PC-9 (cell line): ENCODE measurements around the gene NTM. TPM values are rescaled to one million over a fixed set of nuclear protein-coding genes. Genes with fewer than 3 reads are reported as not detected.

Experiments
- BruUV-seq: library from RNA; stranded (reverse); fragments of 400-500 nt; replicated peaks from 2 replicates; lab custom pipeline; 2021; lab: Mats Ljungman, UMichigan
- CTCF ChIA-PET: fragments of 300-600 bp; sonication (Branson Sonifier 250); formaldehyde crosslinking; loops from one replicate; lab custom pipeline; 2022; ENCODE audit warnings: antibody characterized with exemption; lab: Charles Lee
- POLR2A ChIA-PET: fragments of 300-600 bp; sonication (Branson Sonifier 250); formaldehyde crosslinking; loops from one replicate; lab custom pipeline; 2022; ENCODE audit warnings: antibody characterized with exemption; ENCODE audit not compliant: unreplicated experiment; lab: Charles Lee
- DNase-seq, 2 experiments: peaks; one replicate each; pipeline versions ENCODE4 v3.0.0 to v3.0.0-alpha.2; 2015 to 2022; ENCODE audit warnings: mixed read lengths in 1 of 2
- H2AFZ ChIP-seq: fragments of 200-600 bp; sonication (generic); 2 replicates; pipeline ENCODE4 v1.8.1; 2017; ENCODE audit warnings: antibody characterized with exemption
- H3F3A ChIP-seq: fragments of 200-600 bp; sonication (generic); 2 replicates; pipeline ENCODE4 v1.8.1; 2017; ENCODE audit warnings: antibody characterized with exemption, mild to moderate bottlenecking, low read depth; ENCODE audit not compliant: insufficient read depth
- H3K27ac ChIP-seq: fragments of 200-600 bp; sonication (generic); 2 replicates; pipeline ENCODE4 v1.6.1; 2016; ENCODE audit warnings: mixed run types
- H3K27me3 ChIP-seq: fragments of 200-600 bp; sonication (generic); 2 replicates; pipeline ENCODE4 v1.6.1; 2016; ENCODE audit warnings: low read depth, mixed run types; ENCODE audit not compliant: insufficient read depth
- H3K36me3 ChIP-seq: fragments of 200-600 bp; sonication (generic); 2 replicates; pipeline ENCODE4 v1.6.1; 2016; ENCODE audit warnings: low read depth, mixed run types
- H3K4me1 ChIP-seq: fragments of 200-600 bp; sonication (generic); replicated peaks from 2 replicates; pipeline ENCODE4 v1.6.1; 2016; ENCODE audit warnings: mixed run types; ENCODE audit not compliant: insufficient read depth
- H3K4me2 ChIP-seq: fragments of 200-600 bp; sonication (generic); 2 replicates; pipeline ENCODE4 v1.6.1; 2017; ENCODE audit warnings: mixed run types
- H3K4me3 ChIP-seq: fragments of 200-600 bp; sonication (generic); 2 replicates; pipeline ENCODE4 v1.6.1; 2016; ENCODE audit warnings: mixed run types
- H3K79me2 ChIP-seq: fragments of 200-600 bp; sonication (generic); 2 replicates; pipeline ENCODE4 v1.6.1; 2017; ENCODE audit warnings: low read depth, mixed run types
- H3K9me2 ChIP-seq: fragments of 200-600 bp; sonication (generic); 2 replicates; pipeline ENCODE4 v1.8.1; 2017; ENCODE audit warnings: mild to moderate bottlenecking; ENCODE audit not compliant: insufficient read depth
- H3K9me3 ChIP-seq: fragments of 200-600 bp; sonication (generic); 2 replicates; pipeline ENCODE4 v1.8.1; 2016; ENCODE audit warnings: low read depth; ENCODE audit not compliant: insufficient read depth
- H4K20me1 ChIP-seq: fragments of 200-600 bp; sonication (generic); 2 replicates; pipeline ENCODE4 v1.8.1; 2017; ENCODE audit not compliant: insufficient read depth
- EZH2 ChIP-seq: fragments of 200-600 bp; sonication (generic); IDR thresholded peaks from 2 replicates; pipeline ENCODE4 v1.8.0; 2017; ENCODE audit warnings: antibody characterized with exemption, low read depth
- intact Hi-C: fragments of 100-400 bp; cut with micrococcal nuclease; formaldehyde crosslinking; loops from one replicate; pipeline ENCODE4 v1.10.0; 2022; ENCODE audit not compliant: unreplicated experiment
- total RNA-seq: library from RNA; stranded (reverse); gene quantifications from 2 replicates; pipeline ENCODE4 v1.2.3, GENCODE V29; 2021
- TF ChIP-seq, protein P1 (sequence below): fragments of 200-600 bp; sonication (generic); conservative IDR thresholded peaks from 2 replicates; pipeline ENCODE4 v1.6.1; 2017; ENCODE audit warnings: mixed run types, antibody characterized with exemption, mild to moderate bottlenecking, moderate library complexity

Gene NTM
- total RNA-seq, 1 experiment from 2014 or later, result not detected

DNA sequence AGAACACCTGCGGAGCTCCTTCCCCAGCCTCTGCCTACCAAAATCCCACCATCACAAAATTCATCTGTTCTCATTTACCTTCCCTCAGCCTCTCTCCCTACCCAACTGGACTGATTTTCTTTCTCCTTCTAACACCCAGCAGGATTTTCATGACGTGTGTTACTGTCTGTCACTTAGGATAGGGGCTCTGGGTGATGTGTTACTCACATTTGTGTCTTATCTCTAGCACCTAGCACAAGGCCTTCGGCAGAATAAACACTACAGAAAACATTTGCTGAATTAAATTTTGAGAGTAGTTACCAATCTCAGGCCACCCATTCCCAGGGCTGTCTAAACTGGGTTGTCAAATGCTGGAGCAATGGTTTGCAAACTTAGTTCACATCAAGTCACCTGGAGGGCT lies 88.0 kb downstream of the NTM start:
- no peaks in the 10 kb centered on the region for H3K4me1 ChIP-seq
- H3K4me2 ChIP-seq, result no peak overlapping the region
- no TSS peak for BruUV-seq

DNA sequence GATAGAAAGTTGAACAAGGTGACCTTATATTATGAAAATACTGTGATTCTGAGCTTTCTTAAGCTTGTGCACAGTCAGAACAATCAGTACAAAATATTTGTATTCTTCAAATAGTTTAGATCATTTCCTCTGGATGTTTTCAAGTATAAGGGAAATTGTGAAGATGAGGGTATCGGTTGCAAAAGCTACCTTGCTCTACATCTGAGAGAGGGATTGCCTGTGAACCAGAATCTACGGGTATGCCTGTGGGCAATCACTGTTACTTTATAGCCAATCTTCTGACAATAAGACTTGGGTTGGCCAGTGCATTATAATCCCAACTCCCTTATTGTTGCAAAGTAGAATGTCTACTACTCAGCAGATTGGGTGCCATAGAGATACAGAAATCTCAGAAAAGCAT lies 90.5 kb downstream of the NTM start:
- Histone ChIP-seq H3K36me3 (no peaks in the 10 kb centered on the region), H3F3A (no peaks in the 10 kb centered on the region), H3K4me3 (no peak overlapping the region), H2AFZ (no peak overlapping the region), H3K9me2 (no peaks in the 10 kb centered on the region), H3K9me3 (no peaks in the 10 kb centered on the region), H3K27me3 (no peaks in the 10 kb centered on the region), H4K20me1 (no peaks in the 10 kb centered on the region), H3K4me1 (no peaks in the 10 kb centered on the region), H3K27ac (no peak overlapping the region), H3K79me2 (no peaks in the 10 kb centered on the region), H3K4me2 (no peak overlapping the region)
- ChIA-PET POLR2A (no interaction called here), CTCF (no interaction called here)
- DNase-seq, result no peak
- TF ChIP-seq EZH2, result no peak
- TF ChIP-seq, protein P1, sequence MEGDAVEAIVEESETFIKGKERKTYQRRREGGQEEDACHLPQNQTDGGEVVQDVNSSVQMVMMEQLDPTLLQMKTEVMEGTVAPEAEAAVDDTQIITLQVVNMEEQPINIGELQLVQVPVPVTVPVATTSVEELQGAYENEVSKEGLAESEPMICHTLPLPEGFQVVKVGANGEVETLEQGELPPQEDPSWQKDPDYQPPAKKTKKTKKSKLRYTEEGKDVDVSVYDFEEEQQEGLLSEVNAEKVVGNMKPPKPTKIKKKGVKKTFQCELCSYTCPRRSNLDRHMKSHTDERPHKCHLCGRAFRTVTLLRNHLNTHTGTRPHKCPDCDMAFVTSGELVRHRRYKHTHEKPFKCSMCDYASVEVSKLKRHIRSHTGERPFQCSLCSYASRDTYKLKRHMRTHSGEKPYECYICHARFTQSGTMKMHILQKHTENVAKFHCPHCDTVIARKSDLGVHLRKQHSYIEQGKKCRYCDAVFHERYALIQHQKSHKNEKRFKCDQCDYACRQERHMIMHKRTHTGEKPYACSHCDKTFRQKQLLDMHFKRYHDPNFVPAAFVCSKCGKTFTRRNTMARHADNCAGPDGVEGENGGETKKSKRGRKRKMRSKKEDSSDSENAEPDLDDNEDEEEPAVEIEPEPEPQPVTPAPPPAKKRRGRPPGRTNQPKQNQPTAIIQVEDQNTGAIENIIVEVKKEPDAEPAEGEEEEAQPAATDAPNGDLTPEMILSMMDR, result no peak
- no TSS peak for BruUV-seq
- intact Hi-C loops, result no loop called here

More for the DNA sequence above, 88.0 kb downstream of the NTM start:
- Histone ChIP-seq H2AFZ (no peak overlapping the region), H3K4me3 (no peak overlapping the region), H3K9me3 (no peaks in the 10 kb centered on the region), H3F3A (no peaks in the 10 kb centered on the region), H4K20me1 (no peaks in the 10 kb centered on the region), H3K9me2 (no peaks in the 10 kb centered on the region), H3K27ac (no peak overlapping the region), H3K36me3 (no peaks in the 10 kb centered on the region), H3K27me3 (no peaks in the 10 kb centered on the region), H3K79me2 (no peaks in the 10 kb centered on the region)
- no peak for TF ChIP-seq EZH2
- TF ChIP-seq, protein P1, result no peak
- CTCF ChIA-PET, result no interaction called here
- no peak for DNase-seq
- intact Hi-C loops, result no loop called here
- POLR2A ChIA-PET, result no interaction called here

DNA sequence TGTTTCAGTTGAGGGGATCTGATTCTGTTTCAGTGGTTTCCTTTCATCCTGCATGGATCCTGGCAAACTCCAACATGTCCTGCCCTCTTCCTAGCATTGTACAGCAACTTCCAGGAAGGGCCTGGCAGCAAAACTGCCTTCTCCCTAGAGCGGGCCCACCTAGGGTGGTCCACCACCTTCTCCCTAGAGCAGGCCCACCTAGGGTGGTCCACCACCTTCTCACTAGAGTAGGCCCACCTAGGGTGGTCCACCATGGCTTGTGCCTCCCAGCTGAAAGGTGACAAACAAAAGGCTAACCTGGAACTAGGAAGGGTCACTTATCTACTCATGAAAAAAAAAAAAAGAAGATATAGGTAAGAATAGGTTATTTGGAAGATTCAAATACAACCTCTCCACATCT lies 92.2 kb downstream of the NTM start:
- Histone ChIP-seq H3K36me3 (no peaks in the 10 kb centered on the region), H3K27me3 (no peaks in the 10 kb centered on the region), H3K79me2 (no peaks in the 10 kb centered on the region), H3K9me2 (no peaks in the 10 kb centered on the region), H3F3A (no peaks in the 10 kb centered on the region), H3K4me3 (no peak overlapping the region), H3K4me1 (no peaks in the 10 kb centered on the region), H4K20me1 (no peaks in the 10 kb centered on the region), H3K9me3 (no peaks in the 10 kb centered on the region), H3K4me2 (no peak overlapping the region), H3K27ac (no peak overlapping the region), H2AFZ (no peak overlapping the region)
- TF ChIP-seq, protein P1, result no peak
- no peak for TF ChIP-seq EZH2
- no TSS peak for BruUV-seq
- POLR2A ChIA-PET, result no interaction called here
- intact Hi-C loops, result no loop called here
- DNase-seq, result no peak
- CTCF ChIA-PET, result interaction anchor here (0.7 kb wide), 1 partner anchor 19 kb away, joined by 3 read pairs; no protein-coding TSS in a partner anchor
